H9 (cell line): ENCODE measurements around the gene PARG. TPM values are rescaled to one million over a fixed set of nuclear protein-coding genes. Genes with fewer than 3 reads are reported as not detected.
"Not testable (repeated sequence)": the region's sequence is repeated elsewhere in the genome, so short reads cannot be mapped to it uniquely, and the experiment has no call there.

ENCODE experiments used
- DNase-seq: peaks from one replicate; pipeline ENCODE4 v3.0.0-alpha.2; 2017
- H2AFZ ChIP-seq: one replicate; pipeline ENCODE4 v1.6.1; 2013; ENCODE audit warnings: mild to moderate bottlenecking, low read length, control low read depth, moderate library complexity
- H2AK5ac ChIP-seq: 2 replicates; pipeline ENCODE4 v1.6.1; 2013; ENCODE audit warnings: low read length, control low read depth, mixed read lengths; ENCODE audit not compliant: insufficient read length
- H2BK120ac ChIP-seq: one replicate; pipeline ENCODE4 v1.6.1; 2013; ENCODE audit warnings: low read depth, mild to moderate bottlenecking, low read length, control low read depth, inconsistent platforms; ENCODE audit not compliant: poor library complexity, severe bottlenecking
- H2BK12ac ChIP-seq: 2 replicates; pipeline ENCODE4 v1.6.1; 2013; ENCODE audit warnings: low read length, control low read depth, mixed read lengths, low read depth; ENCODE audit not compliant: insufficient read length
- H2BK15ac ChIP-seq: 2 replicates; pipeline ENCODE4 v1.6.1; 2013; ENCODE audit warnings: low read depth, low read length, control low read depth
- H2BK20ac ChIP-seq: one replicate; pipeline ENCODE4 v1.6.1; 2013; ENCODE audit warnings: low read depth, mild to moderate bottlenecking, low read length, control low read depth, inconsistent platforms; ENCODE audit not compliant: poor library complexity, severe bottlenecking
- H2BK5ac ChIP-seq: 2 replicates; pipeline ENCODE4 v1.6.1; 2013; ENCODE audit warnings: low read length, control low read depth, mixed read lengths; ENCODE audit not compliant: insufficient read length
- H3K14ac ChIP-seq: 2 replicates; pipeline ENCODE4 v1.6.1; 2013; ENCODE audit warnings: low read length, control low read depth; ENCODE audit not compliant: insufficient read depth
- H3K18ac ChIP-seq: 2 replicates; pipeline ENCODE4 v1.6.1; 2013; ENCODE audit warnings: low read depth, mild to moderate bottlenecking, mixed read lengths, low read length, control low read depth; ENCODE audit not compliant: insufficient read length
- H3K23ac ChIP-seq: 2 replicates; pipeline ENCODE4 v1.6.1; 2013; ENCODE audit warnings: low read length, control low read depth, mixed read lengths, low read depth; ENCODE audit not compliant: insufficient read length
- H3K23me2 ChIP-seq: 2 replicates; pipeline ENCODE4 v1.6.1; 2013; ENCODE audit warnings: low read depth, mild to moderate bottlenecking, mixed read lengths, low read length, control low read depth; ENCODE audit not compliant: insufficient read length, poor library complexity, severe bottlenecking
- H3K27ac ChIP-seq: 2 replicates; pipeline ENCODE4 v1.5.1; 2013; ENCODE audit warnings: low read length, control low read depth, mixed read lengths, low read depth; ENCODE audit not compliant: insufficient read length
- H3K27me3 ChIP-seq: 2 replicates; pipeline ENCODE4 v1.6.1; 2013; ENCODE audit warnings: low read length, control low read depth, inconsistent platforms; ENCODE audit not compliant: insufficient read depth
- H3K4ac ChIP-seq: 2 replicates; pipeline ENCODE4 v1.6.1; 2013; ENCODE audit warnings: low read depth, mild to moderate bottlenecking, control low read depth, inconsistent platforms, low read length, moderate library complexity
- H3K4me1 ChIP-seq: 2 replicates; pipeline ENCODE4 v1.6.1; 2013; ENCODE audit warnings: low read length, control low read depth, inconsistent platforms; ENCODE audit not compliant: insufficient read depth
- H3K4me2 ChIP-seq: 2 replicates; pipeline ENCODE4 v1.6.1; 2013; ENCODE audit warnings: low read length, control low read depth, mixed read lengths; ENCODE audit not compliant: insufficient read length, insufficient read depth
- H3K56ac ChIP-seq: 2 replicates; pipeline ENCODE4 v1.6.1; 2013; ENCODE audit warnings: low read depth, mild to moderate bottlenecking, mixed read lengths, low read length, control low read depth; ENCODE audit not compliant: insufficient read length
- H3K79me1 ChIP-seq: 2 replicates; pipeline ENCODE4 v1.6.1; 2013; ENCODE audit warnings: low read depth, mild to moderate bottlenecking, moderate library complexity, low read length, control low read depth, inconsistent platforms; ENCODE audit not compliant: insufficient read depth, poor library complexity, severe bottlenecking
- H3K79me2 ChIP-seq: 2 replicates; pipeline ENCODE4 v1.6.1; 2013; ENCODE audit warnings: low read length, control low read depth, inconsistent platforms; ENCODE audit not compliant: insufficient read depth
- H3K9ac ChIP-seq: 2 replicates; pipeline ENCODE4 v1.6.1; 2013; ENCODE audit warnings: low read length, control low read depth, mixed read lengths; ENCODE audit not compliant: insufficient read length; ENCODE audit errors: extremely low read depth
- H3K9me3 ChIP-seq: one replicate; pipeline ENCODE4 v1.6.1; 2013; ENCODE audit warnings: low read depth, low read length, inconsistent platforms; ENCODE audit not compliant: control insufficient read depth
- H3T11ph ChIP-seq: one replicate; pipeline ENCODE4 v1.6.1; 2013; ENCODE audit warnings: mild to moderate bottlenecking, low read length, control low read depth, inconsistent platforms
- H4K20me1 ChIP-seq: one replicate; pipeline ENCODE4 v1.6.1; 2013; ENCODE audit not compliant: control insufficient read depth, insufficient read length, insufficient read depth
- H4K5ac ChIP-seq: 2 replicates; pipeline ENCODE4 v1.6.1; 2013; ENCODE audit warnings: low read depth, mild to moderate bottlenecking, mixed read lengths, low read length, control low read depth; ENCODE audit not compliant: insufficient read length
- H4K8ac ChIP-seq: replicated peaks from 2 replicates; pipeline ENCODE4 v1.6.1; 2013; ENCODE audit warnings: low read length, control low read depth, mixed read lengths, low read depth; ENCODE audit not compliant: insufficient read length
- H4K91ac ChIP-seq: 2 replicates; pipeline ENCODE4 v1.6.1; 2013; ENCODE audit warnings: low read depth, mild to moderate bottlenecking, moderate library complexity, mixed read lengths, low read length, control low read depth; ENCODE audit not compliant: insufficient read length
- H3K27ac Mint-ChIP-seq, 3 experiments: 2 replicates in 2 of 3; 3 replicates in 1 of 3; pipeline ENCODE4 v1.8.0; 2020 to 2021; ENCODE audit warnings: mixed read lengths in 3 of 3, mild to moderate bottlenecking in 1 of 3, moderate library complexity in 1 of 3
- H3K27me3 Mint-ChIP-seq: 2 replicates; pipeline ENCODE4 v1.8.0; 2021; ENCODE audit warnings: low read depth, mild to moderate bottlenecking, moderate library complexity, mixed read lengths
- H3K36me3 Mint-ChIP-seq, 3 experiments: 2 replicates in 2 of 3; 3 replicates in 1 of 3; pipeline ENCODE4 v1.8.0; 2020 to 2021; ENCODE audit warnings: low read depth in 3 of 3, mixed read lengths in 3 of 3; ENCODE audit not compliant: insufficient read depth in 1 of 3
- H3K4me1 Mint-ChIP-seq, 2 experiments: 2 replicates each; pipeline ENCODE4 v1.8.0; 2020; ENCODE audit warnings: mixed read lengths in 2 of 2
- H3K4me3 Mint-ChIP-seq, 2 experiments: 2 replicates in 1 of 2; 3 replicates in 1 of 2; pipeline ENCODE4 v1.8.0; 2020 to 2021; ENCODE audit warnings: mild to moderate bottlenecking in 2 of 2, mixed read lengths in 2 of 2, moderate library complexity in 1 of 2
- H3K9me3 Mint-ChIP-seq, 2 experiments: 2 replicates in 1 of 2; 3 replicates in 1 of 2; pipeline ENCODE4 v1.8.0; 2020; ENCODE audit warnings: mild to moderate bottlenecking in 2 of 2, mixed read lengths in 2 of 2, moderate library complexity in 1 of 2
- WGBS: extraction: QIAGEN DNeasy Blood & Tissue Kit; methylation state at CpG from one replicate; pipeline ENCODE4 v1.1.7; 2013; ENCODE audit warnings: missing lambda C conversion rate, low lambda C conversion rate, mixed read lengths; ENCODE audit not compliant: insufficient read length; ENCODE audit errors: extremely low coverage; 5-methylcytosine and 5-hydroxymethylcytosine counted together
- total RNA-seq: library from RNA; stranded (reverse); gene quantifications from 2 replicates; pipeline ENCODE4 v1.2.1, GENCODE V29; 2021

The PARG gene
- total RNA-seq, 1 experiment from 2014 or later, result 48.3 TPM

- WGBS, result no CpG with 5 or more reads among the region's 3 CpGs
- not testable (repeated sequence) for H3K23me2 ChIP-seq, H2AFZ ChIP-seq, H3K14ac ChIP-seq, H3K27ac ChIP-seq, H2BK20ac ChIP-seq, H3K9me3 ChIP-seq, H3K4me1 ChIP-seq, H4K5ac ChIP-seq, H3K27me3 Mint-ChIP-seq, H2AK5ac ChIP-seq, H3K79me1 ChIP-seq, H3K23ac ChIP-seq, H3T11ph ChIP-seq, H3K4ac ChIP-seq, H3K79me2 ChIP-seq, H3K9me3 Mint-ChIP-seq, H3K4me2 ChIP-seq, H4K8ac ChIP-seq, H3K4me3 Mint-ChIP-seq, H3K9ac ChIP-seq, H2BK12ac ChIP-seq, DNase-seq, H3K27ac Mint-ChIP-seq, H2BK120ac ChIP-seq, H2BK5ac ChIP-seq, H4K20me1 ChIP-seq, H3K56ac ChIP-seq, H3K27me3 ChIP-seq, H4K91ac ChIP-seq, H3K4me1 Mint-ChIP-seq, H3K18ac ChIP-seq, H2BK15ac ChIP-seq
- peaks cover 8 to 24% (median 14%) of the 10 kb centered on the region in 3 experiments for H3K36me3 Mint-ChIP-seq
Measured at GRCh38 chr10:49972094-49972493, 30.3 kb upstream of the PARG start.

GRCh38 chr10:49971466-49971865 lies 29.6 kb upstream of the PARG start:
- not testable (repeated sequence) for H3K14ac ChIP-seq, H3T11ph ChIP-seq, H3K23ac ChIP-seq, H2BK20ac ChIP-seq, H3K9me3 ChIP-seq, H3K79me2 ChIP-seq, H3K56ac ChIP-seq, H3K4me3 Mint-ChIP-seq, H4K8ac ChIP-seq, H3K4ac ChIP-seq, H2BK15ac ChIP-seq, H4K5ac ChIP-seq, H3K27ac Mint-ChIP-seq, H3K4me2 ChIP-seq, H4K20me1 ChIP-seq, H2AK5ac ChIP-seq, H2BK5ac ChIP-seq, H3K4me1 ChIP-seq, H3K4me1 Mint-ChIP-seq, DNase-seq, H3K9me3 Mint-ChIP-seq, H3K23me2 ChIP-seq, H2AFZ ChIP-seq, H3K27me3 Mint-ChIP-seq, H3K18ac ChIP-seq, H3K27me3 ChIP-seq, H2BK12ac ChIP-seq, H3K27ac ChIP-seq, H2BK120ac ChIP-seq, H3K79me1 ChIP-seq, H4K91ac ChIP-seq, H3K9ac ChIP-seq
- H3K36me3 Mint-ChIP-seq, result peaks cover 8 to 22% (median 14%) of the 10 kb centered on the region in 3 experiments
- WGBS, result no CpG with 5 or more reads among the region's 2 CpGs
